Muscle layer of duodenum (tissue), 2 donors: ENCODE results near the gene PATL1.
"Not testable (repeated sequence)": the region's sequence is repeated elsewhere in the genome, so short reads cannot be mapped to it uniquely, and the experiment has no call there.

Source experiments
- H3K27ac ChIP-seq: one replicate; pipeline ENCODE4 v1.7.0; 2013; ENCODE audit warnings: mild to moderate bottlenecking, low read length
- H3K27me3 ChIP-seq: one replicate; pipeline ENCODE4 v1.7.0; 2013; ENCODE audit warnings: low read depth, mild to moderate bottlenecking, control low read depth, low read length
- H3K36me3 ChIP-seq, 2 donors: one replicate each; pipeline ENCODE4 v1.7.0; 2013; ENCODE audit warnings: low read length in 2 of 2, control low read depth in 1 of 2, mild to moderate bottlenecking in 1 of 2; ENCODE audit not compliant: insufficient read depth in 2 of 2, control insufficient read depth in 1 of 2
- H3K4me1 ChIP-seq, 2 donors: one replicate each; pipeline ENCODE4 v1.7.0; 2013; ENCODE audit warnings: low read length in 2 of 2, mild to moderate bottlenecking in 2 of 2, control low read depth in 1 of 2, moderate library complexity in 1 of 2; ENCODE audit not compliant: insufficient read depth in 2 of 2, control insufficient read depth in 1 of 2
- H3K4me3 ChIP-seq, 2 donors: one replicate each; pipeline ENCODE4 v1.7.0; 2013; ENCODE audit warnings: low read length in 2 of 2, low read depth in 1 of 2, mild to moderate bottlenecking in 1 of 2
- H3K9me3 ChIP-seq, 2 donors: one replicate each; pipeline ENCODE4 v1.7.0; 2013; ENCODE audit warnings: low read length in 2 of 2, control low read depth in 1 of 2, mild to moderate bottlenecking in 1 of 2; ENCODE audit not compliant: control insufficient read depth in 1 of 2
- donor health status: healthy.

Gene PATL1

DNA sequence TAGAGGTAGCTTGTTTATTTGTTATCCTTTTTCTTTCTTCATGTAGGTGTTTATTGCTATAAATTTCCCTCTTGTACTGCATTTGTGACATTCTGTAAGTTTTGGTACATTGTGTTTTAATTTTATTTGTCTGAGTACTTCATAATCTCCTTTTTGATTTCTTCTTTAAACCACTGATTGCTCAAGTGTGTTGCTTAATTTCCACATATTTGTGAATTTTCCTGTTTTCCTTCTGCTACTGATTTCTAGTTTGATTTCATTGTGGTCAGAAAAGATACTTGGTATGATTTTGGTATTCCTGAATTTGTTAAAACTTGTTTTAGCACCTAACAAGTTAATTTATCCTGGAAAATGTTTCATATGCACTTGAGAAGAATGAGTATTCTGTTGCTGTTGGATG is 29.7 kb upstream of the PATL1 start:
- Histone ChIP-seq H3K9me3 (peaks cover 0 to under 1% of the 10 kb centered on the region in 2 donors), H3K27me3 (no peaks in the 10 kb centered on the region), H3K4me3 (no peak overlapping the region), H3K4me1 (no peaks in the 10 kb centered on the region), H3K27ac (no peak overlapping the region), H3K36me3 (no peaks in the 10 kb centered on the region)

DNA sequence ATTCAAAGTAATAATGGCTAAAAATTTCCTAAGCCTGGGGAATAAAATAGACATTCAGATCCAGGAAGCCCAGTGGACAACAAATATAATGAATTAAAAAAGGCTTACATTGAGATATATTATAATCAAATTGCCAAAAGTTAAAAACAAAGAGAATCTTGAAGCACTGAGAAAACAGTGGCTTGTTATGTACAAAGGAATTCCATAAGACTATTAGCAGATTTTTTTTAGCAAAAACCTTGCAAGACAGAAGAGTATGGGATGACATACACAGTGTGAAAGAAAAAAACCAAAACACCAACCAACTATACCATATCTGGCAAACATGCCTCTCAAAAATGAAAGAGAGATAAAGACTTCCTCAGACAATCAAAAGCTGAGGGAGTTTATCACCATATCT is 24.1 kb upstream of the PATL1 start:
- Histone ChIP-seq H3K4me1 (no peaks in the 10 kb centered on the region), H3K9me3 (peaks cover 3 to 10% of the 10 kb centered on the region in 2 donors)

DNA sequence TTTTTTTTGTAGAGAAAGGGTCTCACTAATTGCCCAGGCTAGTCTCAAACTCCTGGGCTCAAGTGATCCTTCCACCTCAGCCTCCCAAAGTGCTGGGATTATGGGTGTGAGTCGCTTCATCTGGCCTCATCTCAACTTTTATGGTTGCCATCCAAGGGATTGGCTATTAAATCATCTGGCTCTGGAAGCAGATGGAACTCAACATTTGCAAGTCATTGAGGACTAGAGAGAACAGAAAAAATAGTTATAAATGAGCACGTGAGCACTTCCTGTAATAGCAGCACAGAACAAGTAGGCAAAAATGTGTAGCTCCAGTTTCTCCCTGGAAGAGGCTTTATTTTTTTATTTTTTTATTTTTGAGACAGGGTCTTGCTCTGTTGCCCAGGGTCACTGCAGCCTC is 22.3 kb upstream of the PATL1 start:
- Histone ChIP-seq H3K36me3 (no peaks in the 10 kb centered on the region), H3K27me3 (no peaks in the 10 kb centered on the region), H3K9me3 (peaks cover 3 to 10% of the 10 kb centered on the region in 2 donors), H3K4me3 (no peak overlapping the region), H3K4me1 (no peaks in the 10 kb centered on the region), H3K27ac (no peak overlapping the region)

More for the DNA sequence above, 24.1 kb upstream of the PATL1 start:
- Histone ChIP-seq H3K27me3 (no peaks in the 10 kb centered on the region), H3K27ac (no peak overlapping the region), H3K4me3 (no peak overlapping the region), H3K36me3 (no peaks in the 10 kb centered on the region)

DNA sequence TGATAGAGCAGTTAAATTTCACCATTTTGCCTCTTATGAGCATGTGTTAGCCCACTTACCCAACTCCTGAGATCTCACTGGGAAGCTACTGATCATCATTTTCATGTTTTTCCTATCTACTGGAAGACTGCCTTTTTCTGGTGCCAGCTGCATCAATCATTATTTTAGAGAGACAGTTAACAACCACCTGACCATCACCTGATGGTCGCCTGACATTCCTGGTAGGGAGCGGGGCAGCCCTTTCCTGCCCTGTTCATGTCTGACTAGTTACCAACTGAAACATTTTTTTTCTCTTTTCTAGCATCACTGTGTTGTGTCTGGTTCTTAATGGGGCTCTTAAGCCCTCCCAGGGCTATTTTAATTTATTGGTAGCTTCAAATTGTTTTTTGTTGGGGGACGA is 20.2 kb upstream of the PATL1 start:
- peaks cover 3 to 10% of the 10 kb centered on the region in 2 donors for H3K9me3 ChIP-seq
- H3K27ac ChIP-seq: no peak overlapping the region
- no peaks in the 10 kb centered on the region for H3K36me3 ChIP-seq
- no peaks in the 10 kb centered on the region for H3K27me3 ChIP-seq
- no peaks in the 10 kb centered on the region for H3K4me1 ChIP-seq
- no peak overlapping the region for H3K4me3 ChIP-seq

DNA sequence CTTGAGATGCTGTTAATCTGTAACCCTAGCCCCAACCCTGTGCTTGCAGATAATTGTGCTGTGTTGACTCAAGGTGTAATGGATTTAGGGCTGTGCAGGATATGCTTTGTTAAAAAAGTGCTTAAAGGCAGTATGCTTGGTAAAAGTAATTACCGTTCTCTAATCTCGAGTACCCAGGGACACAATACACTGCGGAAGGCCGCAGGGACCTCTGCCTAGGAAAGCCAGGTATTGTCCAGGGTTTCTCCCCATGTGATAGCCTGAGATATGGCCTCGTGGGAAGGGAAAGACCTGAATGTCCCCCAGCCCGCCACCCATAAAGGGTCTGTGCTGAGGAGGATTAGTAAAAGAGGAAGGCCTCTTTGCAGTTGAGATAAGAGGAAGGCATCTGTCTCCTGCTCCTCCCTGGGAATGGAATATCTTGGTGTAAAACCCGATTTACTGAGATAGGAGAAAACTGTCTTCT is 12.5 kb upstream of the PATL1 start:
- H3K4me3 ChIP-seq, H3K27me3 ChIP-seq, H3K9me3 ChIP-seq, H3K4me1 ChIP-seq, H3K36me3 ChIP-seq, H3K27ac ChIP-seq: not testable (repeated sequence)

DNA sequence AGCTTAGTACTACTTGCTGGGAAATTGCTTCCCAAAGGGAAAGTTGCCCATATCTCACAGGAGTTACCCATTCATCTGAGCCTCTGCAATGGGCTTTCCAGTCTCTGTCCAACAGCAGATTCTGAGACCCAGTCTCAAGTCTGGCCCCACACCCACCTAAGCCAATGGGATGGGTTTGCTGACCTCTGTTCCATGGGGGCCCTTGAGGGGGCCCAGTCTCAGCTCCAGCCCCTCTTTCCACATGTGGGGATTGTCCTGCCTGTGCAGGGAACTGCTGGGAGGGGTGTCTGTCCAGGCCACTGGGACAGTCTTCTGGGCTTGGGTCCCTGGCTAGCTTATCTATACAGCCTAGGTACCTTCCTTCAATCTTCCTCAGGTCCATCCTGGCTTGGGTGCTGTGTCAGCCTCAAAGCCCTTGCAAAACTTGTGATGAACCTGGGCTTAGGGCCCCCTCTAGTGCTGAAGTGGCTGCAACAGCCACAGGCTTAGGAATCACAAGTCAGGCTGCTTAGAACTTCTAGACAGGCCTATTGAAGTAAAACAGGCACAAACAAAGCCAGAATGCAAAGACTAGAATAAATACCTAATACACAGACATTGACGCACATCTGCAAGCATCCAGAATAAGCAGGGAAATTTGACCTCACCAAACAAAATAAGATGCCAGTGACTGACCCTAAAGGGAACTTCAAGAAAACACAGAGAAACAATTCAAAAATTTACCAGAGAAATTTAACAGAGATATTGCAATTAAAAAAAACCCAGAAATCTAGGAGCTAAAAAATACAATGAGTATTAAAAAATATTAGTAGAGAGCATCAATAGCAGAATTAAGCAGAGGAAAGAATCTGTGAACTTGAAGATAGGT is 11.7 kb upstream of the PATL1 start:
- H3K27me3 ChIP-seq: no peaks in the 10 kb centered on the region
- no peaks in the 10 kb centered on the region for H3K36me3 ChIP-seq
- H3K27ac ChIP-seq: no peak overlapping the region
- H3K4me1 ChIP-seq: peaks cover 0 to 5% of the 10 kb centered on the region in 2 donors
- no peaks in the 10 kb centered on the region for H3K9me3 ChIP-seq
- no peak overlapping the region for H3K4me3 ChIP-seq

DNA sequence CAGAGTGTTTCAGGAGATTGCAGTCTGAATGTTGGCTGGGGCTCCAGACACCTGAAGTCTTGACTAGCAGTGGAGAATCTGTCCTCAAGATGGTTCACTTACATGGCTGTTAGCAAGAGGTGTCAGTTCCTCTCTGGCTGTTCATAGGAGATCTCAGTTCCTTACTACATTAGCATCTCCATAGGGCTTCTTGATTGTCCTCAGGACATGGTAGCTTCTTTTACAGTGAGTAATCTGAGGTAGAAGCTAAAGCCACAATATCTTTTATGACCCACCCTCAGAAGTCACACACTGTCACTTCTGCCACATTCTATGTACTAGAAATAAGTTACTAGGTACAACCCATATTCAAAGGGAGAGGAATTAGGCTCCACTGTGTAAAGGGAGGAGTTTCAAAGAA is 10.5 kb upstream of the PATL1 start:
- H3K27me3 ChIP-seq: no peaks in the 10 kb centered on the region
- H3K4me3 ChIP-seq: no peak overlapping the region
- no peaks in the 10 kb centered on the region for H3K9me3 ChIP-seq

DNA sequence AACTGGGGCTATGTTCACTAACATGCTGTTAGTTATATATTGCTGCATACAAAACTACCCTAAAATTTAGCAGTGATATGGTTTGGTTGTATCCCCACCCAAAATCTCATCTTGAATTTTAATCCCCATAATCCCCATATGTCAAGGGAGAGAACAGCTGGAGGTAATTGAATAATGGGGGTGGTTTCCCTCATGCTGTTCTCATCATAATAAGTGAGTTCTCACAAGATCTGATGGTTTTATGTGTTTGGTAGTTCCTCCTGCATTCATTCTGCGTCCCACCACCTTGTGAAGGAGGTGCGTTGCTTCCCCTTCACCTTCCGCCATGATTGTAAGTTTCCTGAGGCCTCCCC is 10.0 kb upstream of the PATL1 start:
- peaks cover 0 to 5% of the 10 kb centered on the region in 2 donors for H3K4me1 ChIP-seq

More for the DNA sequence above, 10.5 kb upstream of the PATL1 start:
- Histone ChIP-seq H3K36me3 (no peaks in the 10 kb centered on the region), H3K4me1 (peaks cover 0 to 5% of the 10 kb centered on the region in 2 donors), H3K27ac (no peak overlapping the region)

DNA sequence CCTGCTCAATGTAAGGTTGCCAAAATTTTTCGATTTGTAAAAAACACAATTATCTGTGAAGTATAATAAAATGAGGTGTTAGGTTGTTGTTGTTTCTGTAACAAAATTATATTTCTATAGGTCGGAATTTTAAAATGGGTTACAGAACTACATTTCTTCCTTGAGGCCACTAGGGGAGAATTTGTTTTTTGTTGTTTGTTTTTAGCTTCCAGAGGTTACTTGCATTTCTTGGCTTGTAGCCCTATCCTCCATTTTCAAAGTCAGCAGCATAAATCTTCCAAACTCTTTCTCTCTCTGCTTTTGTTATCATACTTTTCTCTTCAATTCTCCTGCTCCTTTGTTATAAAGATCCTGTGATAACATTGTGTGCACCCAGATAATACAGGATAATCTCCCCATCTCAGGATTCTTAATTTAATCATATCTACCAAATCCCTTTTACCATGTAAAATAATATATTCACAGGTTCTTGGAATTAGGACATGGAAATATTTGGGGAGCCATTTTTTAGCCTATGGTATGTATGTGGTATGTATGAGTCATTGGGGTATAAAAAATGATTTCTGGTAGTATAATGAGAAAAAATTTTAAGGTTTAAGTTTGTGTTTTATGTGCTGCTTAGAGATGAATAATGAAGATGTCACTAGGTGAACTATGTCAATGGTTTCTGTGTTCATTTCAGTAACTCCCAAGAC is 9.4 kb upstream of the PATL1 start:
- peaks cover 0 to 5% of the 10 kb centered on the region in 2 donors for H3K4me1 ChIP-seq
- no peaks in the 10 kb centered on the region for H3K9me3 ChIP-seq
- H3K36me3 ChIP-seq: no peaks in the 10 kb centered on the region
- no peaks in the 10 kb centered on the region for H3K27me3 ChIP-seq
- H3K27ac ChIP-seq: no peak overlapping the region
- no peak overlapping the region for H3K4me3 ChIP-seq

More for the DNA sequence above, 10.0 kb upstream of the PATL1 start:
- H3K36me3 ChIP-seq: no peaks in the 10 kb centered on the region
- H3K9me3 ChIP-seq: no peaks in the 10 kb centered on the region
- H3K27me3 ChIP-seq: no peaks in the 10 kb centered on the region
- H3K4me3 ChIP-seq: no peak overlapping the region
- no peak overlapping the region for H3K27ac ChIP-seq

DNA sequence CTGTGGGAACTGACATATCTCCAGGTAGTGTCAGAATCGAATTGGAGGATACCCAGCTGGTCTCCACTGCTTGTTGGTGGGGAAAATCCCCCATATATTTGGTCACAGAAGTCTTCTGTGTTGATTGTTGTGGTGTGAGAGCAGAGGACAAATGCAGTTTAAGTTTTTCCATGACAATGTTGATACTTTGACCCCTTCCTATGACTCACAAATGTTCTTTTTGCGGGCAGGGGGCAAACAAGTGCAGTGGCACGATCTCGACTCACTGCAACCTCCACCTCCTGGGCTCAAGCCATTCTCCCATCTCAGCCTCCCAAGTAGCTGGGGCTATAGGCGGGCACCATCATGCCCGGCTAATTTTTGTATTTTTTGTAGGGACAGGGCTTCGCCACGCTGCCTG is 7.4 kb upstream of the PATL1 start:
- H3K4me3 ChIP-seq: no peak overlapping the region
- no peak overlapping the region for H3K27ac ChIP-seq
- H3K4me1 ChIP-seq: peaks cover 0 to 5% of the 10 kb centered on the region in 2 donors
- no peaks in the 10 kb centered on the region for H3K27me3 ChIP-seq
- H3K36me3 ChIP-seq: no peaks in the 10 kb centered on the region
- no peaks in the 10 kb centered on the region for H3K9me3 ChIP-seq

DNA sequence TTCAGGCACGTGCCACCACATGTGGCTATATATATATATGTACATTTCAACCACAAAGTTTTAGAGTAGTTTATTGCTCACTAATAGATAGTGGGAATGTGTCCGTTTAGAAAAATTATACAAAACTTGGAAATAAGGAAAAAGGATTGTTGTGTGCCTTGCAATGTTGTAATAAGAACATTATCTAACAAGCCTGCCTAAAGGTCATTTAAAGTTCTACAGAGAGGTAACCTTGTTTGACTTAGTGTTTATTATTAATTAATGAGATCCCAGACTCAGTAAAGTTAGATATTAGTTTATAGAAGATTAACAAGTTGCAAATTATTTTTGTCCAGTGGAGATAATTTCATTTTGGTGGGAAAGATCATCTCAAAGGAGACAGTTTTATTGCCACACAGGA is 5.5 kb upstream of the PATL1 start:
- Histone ChIP-seq H3K36me3 (peaks cover 0 to 4% of the 10 kb centered on the region in 2 donors), H3K4me1 (peaks cover 0 to 6% of the 10 kb centered on the region in 2 donors), H3K4me3 (no peak overlapping the region), H3K27me3 (no peaks in the 10 kb centered on the region), H3K27ac (no peak overlapping the region), H3K9me3 (no peaks in the 10 kb centered on the region)
